Activated CD8-positive, alpha-beta memory T cell treated with anti-CD3 and anti-CD28 coated beads, Interleukin-2, amount 50 U/mL, for 1 hour (primary cell): ENCODE data around the gene SLCO3A1.

ENCODE experiments used
- DNase-seq: peaks from one replicate; pipeline ENCODE4 v3.0.0-alpha.2; 2020; ENCODE audit errors: extremely low read depth

The SLCO3A1 gene

DNA sequence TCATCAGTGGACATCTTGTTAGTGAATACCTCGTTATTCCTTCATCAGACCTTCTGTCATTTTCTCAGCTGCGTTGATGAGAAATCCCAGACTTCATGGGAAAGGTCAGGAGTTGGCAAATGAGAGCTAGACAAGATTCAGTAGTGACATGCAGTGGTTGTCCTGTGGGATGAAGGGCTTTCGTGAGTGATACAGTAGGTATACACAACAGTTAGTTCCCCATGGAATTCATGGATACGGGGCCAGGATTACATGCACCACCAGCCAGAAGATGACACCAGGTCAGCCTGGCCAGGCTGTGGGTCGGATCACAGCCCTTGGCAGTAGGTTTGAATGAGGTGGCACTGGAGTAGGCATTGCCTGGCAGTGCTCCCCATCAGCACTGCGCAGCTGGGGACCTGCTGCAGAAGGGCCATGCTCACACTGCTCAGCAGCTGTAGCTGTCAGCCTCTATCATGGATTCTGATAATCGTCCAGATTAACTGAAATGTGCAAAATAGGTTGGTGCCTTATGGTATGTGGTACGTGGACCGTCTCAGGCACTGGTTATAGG is 150.1 kb downstream of the SLCO3A1 start:
- no peak for DNase-seq

DNA sequence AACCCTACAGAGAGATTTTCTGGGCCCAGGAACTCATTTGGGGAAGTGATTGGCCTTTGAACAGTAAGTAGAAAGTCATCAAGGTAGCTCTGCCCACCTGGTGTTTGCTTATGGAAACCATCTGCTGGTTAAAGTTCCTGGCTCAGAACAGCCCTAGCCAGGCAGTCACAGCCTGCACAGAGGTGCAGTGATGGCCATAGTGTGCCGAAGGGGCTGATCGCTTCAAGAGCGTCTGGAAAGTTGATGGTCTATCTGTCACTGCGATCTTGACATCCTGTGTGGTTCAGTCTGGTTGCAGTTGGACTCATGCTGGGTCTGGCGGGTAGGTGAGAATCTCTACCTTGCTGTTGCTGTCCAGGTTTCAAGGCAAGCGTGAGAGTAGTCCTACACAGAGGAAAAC is 151.6 kb downstream of the SLCO3A1 start:
- DNase-seq, result no peak

DNA sequence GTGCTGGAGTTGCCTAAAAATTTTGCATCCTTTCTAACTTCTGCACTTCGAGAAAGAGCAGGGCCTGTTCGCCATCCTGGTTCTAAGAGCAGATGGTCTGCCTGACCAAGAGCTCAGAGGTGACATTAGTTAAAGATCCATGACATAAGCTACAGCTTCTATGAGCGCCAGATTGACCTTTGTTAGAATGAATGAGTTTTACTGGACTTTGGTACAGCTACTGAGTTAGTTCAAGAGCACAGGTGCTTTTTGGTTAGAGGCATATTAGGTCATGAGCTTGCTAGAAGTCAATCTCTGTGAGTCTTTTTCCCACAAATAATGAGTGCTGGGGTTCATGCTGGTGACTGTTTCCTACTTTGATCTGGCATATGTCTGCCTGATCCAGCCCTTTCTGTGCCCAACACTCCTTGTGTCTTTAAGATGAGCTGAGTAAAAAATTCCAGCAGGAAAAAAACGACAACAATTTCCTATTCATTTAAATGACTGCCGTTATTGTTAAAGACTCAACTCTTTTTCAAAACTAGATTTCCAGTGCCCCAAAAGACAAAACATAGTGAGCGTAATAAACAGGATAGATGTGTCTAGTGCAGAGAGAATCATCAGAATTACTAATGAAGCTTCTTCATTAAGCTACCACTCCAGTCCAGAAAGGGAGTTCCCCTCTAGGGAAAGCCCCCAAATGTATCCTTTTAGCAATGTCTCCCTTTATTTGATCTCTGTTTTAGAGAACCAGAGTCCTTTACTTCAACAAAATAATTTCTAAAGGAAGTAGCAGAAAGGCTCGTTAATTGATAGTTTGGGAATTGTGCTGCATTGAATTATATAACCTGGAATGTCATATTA is 152.9 kb downstream of the SLCO3A1 start:
- DNase-seq, result no peak

DNA sequence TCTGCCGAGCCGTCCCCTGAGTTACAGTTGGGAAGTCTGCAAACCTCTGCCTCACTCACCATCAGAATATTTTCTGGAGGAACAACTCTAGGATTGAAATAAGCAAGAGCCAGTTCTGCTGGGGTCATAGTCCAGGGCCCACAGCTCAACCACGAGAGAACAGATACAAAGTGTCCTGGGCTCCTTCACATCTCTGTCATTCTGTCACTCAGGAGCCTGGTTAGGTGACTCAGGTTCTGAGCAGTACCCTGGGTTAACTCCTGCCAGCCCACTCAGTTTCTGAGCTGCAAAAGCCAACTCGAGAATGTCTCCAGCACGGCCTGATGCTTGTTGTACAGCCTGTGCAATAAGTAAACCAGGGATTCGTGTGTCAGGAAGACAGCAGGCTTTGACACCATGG is 155.7 kb downstream of the SLCO3A1 start:
- no peak for DNase-seq

DNA sequence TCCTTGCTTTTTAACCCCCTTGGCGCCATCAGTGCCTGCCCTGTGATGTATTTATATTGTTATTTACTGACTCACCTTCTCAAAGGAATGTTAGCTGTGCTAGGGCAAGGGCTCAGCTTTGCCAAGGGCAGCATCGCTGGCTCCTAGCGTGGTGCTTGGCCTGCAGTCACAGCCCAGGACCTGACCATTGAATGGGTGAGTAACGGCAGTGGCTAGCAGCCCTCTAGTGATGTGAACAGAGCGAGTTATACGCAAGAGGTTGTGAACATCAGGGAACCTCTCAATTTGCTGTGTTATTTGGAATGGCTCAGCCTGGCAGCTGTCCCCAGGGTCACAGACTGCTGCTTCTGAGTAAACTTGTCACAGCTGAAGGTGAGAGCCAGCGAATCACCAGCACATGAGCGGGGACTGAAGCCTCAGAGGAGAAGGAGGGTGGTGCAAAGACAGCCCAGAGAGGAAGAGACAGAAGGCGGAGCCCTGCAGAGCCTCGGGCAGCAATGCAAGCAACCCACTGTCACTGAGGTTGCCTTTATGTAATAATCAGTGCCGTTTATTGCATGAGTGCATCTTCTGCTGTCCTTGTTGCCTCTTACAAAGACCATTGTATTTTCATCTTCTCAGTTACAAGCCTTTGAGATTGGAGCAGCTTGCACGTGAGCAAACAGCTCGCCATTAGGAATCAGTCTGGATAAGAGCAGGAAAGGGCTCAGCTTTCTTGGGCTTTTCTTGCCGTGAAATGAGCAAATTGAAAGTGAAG is 158.3 kb downstream of the SLCO3A1 start:
- DNase-seq, result no peak

DNA sequence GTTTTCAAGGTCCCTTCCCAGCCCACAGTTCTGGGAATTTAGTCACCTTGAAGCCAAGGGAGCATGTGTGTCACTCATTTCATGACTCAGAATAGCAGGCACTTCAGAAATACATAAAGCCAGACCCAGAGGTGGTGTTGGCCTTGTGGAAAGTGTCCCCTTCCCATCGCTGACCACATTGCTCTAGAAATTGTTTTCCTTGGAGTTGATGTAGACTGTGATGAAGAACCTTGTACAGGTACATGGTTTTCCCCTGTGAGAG is 158.8 kb downstream of the SLCO3A1 start:
- DNase-seq, result no peak

DNA sequence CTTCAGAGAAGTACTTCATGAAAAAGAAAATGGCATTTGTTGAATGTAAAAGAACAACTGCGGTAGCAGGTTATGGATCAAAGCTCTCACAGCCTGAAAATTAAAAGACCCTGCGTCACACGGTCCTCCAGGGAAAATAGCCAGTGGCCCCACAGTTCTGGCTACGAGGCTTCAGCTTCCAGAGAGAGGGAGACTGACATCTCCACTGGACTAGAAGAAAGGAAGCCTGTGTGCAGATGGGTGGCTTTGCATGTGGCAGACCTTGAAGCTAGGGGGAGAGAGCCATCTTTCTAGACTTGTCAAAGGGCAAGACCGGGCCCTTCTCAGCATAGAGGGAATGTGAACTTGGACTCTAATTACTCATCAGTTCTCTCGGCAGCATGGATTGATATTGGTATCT is 159.4 kb downstream of the SLCO3A1 start:
- DNase-seq, result no peak

DNA sequence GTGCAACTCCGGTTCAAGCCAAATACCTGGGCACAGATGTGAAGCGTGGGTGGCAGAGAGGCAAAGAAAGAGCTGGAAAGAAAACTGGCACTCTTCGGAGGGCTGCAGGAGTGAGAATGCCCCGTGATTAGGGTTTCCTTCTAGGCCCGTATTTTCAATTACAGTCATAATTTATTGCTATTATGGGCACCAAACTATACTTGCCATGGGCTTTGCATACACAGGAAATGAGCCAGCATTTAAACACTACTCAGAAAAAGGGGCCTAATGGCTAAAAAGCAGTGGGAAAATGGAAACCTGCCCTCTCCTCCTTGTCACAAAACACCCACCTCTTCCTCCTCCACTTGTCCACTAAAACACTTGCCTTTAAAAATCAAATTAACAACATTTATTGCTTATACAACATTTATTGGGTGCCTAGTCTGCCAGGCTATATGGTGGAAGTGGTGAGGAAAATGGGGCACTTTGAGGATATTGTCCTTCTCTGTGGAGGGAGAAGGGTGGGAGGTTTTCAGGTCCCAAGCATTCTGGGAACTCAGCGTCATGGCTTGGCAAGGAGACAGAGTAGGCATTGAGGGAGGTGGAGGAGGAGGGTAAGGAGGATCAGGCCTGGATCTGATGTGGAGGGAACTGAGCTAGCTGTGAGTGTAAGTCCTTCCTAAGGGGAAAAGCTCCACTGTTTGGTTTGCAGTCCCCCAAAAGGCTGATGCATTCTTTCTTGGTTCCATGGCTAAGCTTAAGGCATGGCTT is 160.9 kb downstream of the SLCO3A1 start:
- no peak for DNase-seq

DNA sequence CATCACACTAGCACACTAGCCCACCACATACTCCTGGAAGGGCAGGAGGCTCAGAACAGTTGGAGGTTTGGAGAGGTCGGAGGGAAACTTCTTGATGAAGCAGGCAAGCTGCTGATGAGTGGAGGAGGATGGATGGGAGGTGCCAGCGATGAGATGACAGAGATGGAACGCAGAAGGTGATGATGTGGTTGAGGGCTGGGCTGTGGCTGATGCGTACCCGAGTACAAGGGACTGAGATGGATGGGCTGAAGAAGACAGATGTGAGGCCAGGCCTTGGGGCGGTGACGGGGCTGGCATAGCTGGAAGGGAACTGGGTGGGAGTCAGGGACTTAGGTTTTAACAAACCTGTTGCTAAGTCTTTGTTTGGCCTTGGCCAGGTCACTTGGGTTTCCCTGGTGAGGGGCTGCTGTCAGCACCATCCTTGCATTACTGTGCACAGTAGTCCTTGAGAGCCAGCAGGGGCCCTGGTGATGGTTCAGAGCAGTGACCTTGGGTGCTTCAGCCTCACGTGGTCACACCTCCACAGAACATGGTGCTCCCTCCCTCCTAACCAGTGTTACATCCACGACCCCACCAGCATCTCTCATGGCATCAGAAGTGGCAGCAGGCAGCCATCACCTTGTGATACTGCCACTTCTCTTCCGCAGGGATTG is 164.5 kb downstream of the SLCO3A1 start:
- no peak for DNase-seq

DNA sequence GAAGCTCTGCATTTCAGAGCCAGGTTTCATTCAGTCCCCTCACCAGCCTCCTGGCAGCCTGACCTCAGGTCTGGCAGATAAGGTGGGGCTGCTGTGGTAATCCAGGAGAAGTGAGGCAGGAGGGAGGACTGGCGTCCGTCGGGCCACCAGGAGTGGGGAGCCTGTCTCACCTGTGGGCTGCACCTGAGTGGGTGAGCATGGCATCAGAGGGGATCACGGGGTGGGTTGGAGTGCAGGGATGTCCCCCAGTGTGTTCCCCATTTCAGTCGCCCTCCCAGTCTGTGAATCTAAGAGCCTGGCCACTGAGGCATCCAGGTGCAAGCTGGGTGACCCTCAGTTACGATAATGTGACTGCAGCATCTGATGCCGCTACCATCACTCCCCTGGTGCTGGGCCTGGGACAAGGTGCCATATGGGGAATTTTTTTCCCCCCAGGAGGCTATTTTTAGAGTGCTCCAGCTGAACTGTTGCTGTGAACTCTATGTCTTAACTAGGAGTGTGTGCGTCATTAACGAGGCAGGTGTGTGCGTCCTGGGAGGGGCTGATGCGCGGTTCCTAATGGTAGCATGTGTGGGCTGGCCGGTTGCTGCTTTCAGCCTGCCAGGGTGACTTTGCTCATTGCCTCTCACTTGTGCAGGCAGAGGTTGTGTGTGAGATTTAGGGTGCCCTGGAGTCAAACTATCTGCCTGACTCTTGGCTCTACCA is 165.2 kb downstream of the SLCO3A1 start:
- DNase-seq, result no peak

DNA sequence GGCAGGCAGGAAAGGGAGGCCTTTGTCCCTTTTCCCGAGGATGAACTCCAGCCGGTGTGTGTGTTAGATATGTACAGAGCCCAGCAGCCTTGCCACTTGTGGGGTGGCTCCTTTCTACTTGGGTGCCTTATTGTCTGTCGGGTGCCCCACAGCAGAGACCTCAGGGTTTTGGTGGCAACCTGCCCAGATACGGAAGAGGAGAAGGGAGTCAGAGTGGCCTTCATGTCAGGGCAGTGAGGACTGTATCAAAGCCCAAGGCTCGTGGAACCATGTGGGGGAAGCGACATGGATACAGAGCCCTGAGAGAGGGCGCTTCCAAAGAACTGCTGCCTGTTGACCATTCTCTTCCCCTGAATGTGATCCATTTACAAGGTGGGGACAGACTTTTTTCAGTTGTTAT is 166.2 kb downstream of the SLCO3A1 start:
- DNase-seq, result no peak

DNA sequence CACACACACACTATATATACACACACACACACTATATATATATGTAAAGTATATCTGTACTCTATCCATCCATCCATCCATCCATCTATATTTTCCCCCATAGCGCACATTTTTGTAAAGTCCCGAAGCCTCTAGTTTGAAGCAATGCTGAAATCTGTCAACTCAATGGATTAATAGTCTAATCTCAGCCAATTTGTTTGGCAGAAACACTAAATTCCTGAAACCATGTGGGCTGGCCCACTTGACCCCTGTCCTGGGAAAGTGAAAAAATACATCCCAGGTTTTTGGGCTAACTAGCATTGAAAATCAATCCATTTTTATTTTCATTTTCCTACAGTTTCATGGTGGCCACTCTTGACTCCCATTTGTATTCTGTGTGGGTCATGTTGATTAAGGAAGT is 166.7 kb downstream of the SLCO3A1 start:
- DNase-seq, result no peak

DNA sequence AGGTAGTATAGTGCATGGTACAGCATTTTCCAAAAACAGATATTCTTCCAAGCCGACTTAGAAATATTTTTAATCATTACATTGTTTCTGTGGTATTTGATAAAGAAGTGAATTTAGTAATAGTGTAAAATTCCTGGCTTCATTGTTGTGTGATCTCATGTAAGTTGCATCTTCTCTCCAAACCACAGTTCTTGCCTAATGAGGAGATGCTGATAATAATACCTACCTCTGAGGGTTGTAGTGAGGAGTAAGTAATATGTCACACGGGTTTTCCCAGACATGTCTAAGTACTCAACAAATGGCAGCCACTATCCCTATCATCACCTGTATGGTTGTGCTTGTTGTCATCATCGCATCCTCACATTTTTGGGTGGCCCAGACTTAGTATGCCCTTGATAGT is 167.3 kb downstream of the SLCO3A1 start:
- no peak for DNase-seq

DNA sequence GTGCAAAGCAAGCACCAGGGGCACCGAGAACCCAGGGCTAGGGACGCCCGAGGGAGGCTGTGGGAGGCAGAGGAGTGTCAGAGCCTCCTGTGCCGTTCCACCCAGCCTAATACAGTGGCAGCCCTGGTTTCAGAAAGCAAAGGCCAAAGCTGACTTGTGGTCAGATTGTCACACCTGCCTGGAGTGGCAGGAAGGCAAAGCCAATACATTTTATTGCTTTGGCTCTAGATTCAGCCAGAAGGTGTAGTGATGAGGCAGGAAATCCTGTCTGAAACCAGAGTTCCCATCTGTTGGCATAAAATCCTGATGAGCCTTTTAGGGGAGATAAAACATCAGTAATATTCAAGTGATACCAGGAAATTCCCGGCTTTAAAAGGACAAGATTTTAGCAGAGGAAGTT is 168.3 kb downstream of the SLCO3A1 start:
- no peak for DNase-seq

DNA sequence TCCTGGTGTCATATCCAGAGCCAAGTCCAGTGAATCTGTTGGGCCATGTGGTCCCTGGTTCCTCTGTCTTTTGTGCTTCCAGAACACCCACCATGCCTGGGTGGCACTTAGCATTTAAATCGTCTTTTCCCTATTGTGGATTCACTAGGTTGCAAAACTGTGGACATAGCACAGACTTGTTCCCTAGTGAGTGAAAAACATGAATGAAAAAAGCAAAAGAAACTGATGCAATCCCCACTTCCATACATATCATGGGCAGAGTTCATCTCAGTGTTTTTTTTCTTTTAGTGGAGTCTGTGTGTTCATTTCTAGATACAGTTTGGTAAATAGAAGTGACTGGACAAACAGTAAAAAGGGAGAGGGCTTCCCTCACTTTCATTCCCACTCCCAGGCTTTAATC is 170.5 kb downstream of the SLCO3A1 start:
- no peak for DNase-seq

DNA sequence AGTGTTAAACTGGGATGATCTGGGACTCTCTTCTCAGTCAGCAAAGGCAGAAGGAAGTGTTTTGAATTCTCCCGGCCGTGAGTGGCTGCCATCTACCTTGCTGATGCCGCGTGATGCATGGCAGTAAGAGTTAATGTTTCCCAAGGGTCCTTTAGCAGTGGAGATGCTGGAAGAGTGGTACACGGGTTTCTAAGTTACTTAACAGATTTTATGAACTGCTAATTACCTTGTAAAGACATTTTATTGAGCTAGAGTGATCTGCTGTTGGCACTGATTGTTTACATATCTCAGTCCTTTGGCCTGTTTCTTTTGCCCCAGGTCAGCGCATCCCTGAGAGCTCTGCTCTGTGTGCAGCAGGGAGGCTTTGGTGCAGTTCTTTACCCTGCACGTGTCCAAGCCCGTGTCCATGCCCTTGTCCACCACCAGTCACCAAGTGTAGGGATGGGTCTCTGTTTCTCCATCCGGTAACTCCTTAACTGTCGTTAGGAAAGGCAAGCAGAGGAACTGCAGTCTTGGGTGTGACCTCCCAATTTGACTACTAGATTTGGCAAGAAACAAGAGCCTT is 172.3 kb downstream of the SLCO3A1 start:
- DNase-seq, result no peak

DNA sequence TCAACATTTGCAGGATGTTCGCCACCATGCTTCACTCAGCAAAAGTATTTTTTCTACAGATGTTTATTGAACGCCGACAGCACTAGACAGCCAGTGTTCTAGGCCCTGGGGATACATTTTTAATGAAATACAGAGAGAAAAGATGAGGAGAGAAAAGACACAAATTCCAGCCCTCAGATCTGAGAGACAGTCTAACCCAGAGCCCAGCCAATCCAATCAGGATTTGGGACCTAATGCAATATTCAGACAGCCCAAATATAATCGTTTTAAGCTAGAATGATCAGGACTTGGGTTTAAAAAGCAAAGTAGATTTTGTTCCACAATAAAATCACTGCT is 174.8 kb downstream of the SLCO3A1 start:
- no peak for DNase-seq

DNA sequence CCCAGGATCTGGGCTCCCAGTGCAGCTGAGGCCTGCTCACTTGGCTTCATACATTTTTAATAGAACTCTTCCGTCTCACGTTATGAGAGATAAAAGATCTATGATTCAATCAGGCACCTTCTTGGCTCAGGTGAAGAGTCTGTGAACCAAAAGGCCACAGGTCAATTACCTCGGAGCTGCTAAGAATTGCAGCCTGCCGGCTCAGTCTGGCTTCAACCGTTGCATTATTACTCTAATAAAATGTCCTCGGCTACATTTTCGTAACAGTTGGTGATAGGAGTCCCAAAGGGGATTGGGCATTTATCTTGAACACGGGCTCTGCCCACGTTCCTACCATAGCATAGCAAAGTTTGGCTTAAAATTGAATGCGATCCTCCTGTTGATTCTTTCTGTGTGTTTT is 176.3 kb downstream of the SLCO3A1 start:
- DNase-seq, result no peak

DNA sequence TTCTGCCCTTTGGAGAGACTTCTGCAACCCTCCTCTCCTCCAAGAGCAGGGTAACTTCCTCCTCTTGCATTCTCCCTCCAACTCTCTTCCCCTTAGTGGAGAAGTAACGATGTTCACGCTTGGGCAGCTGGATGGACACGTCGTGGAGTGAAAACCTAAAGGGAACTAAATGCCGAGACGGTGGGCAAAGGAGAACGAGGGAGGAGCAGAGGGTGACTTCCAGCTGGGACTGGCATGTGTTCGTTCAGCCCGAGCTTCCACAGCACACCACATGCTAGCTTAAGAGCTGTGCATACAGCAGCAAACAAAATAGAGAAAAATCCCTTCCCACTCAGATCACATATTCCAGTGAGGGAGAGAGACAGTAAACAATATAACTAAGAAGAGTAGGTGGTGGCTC is 179.8 kb downstream of the SLCO3A1 start:
- DNase-seq, result no peak

DNA sequence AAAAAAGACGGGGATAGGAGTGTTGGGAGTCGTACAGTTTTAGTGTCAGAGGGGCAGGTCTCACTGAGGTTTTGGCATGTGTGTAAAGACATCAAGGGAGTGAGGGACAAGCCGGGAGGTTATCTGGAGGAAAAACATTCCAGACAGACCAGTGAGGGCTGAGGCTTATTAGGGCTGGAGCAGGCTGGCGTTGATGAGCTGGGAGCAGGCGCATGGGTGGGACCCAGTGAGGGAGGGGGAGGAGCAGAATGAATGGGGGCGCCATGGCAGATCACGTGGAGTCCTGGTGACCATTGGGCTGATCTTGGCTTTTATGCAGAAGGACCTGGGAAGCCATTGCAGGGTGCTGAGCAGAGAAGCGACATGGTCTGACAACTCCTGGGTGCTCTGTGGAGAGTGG is 180.2 kb downstream of the SLCO3A1 start:
- DNase-seq, result no peak

DNA sequence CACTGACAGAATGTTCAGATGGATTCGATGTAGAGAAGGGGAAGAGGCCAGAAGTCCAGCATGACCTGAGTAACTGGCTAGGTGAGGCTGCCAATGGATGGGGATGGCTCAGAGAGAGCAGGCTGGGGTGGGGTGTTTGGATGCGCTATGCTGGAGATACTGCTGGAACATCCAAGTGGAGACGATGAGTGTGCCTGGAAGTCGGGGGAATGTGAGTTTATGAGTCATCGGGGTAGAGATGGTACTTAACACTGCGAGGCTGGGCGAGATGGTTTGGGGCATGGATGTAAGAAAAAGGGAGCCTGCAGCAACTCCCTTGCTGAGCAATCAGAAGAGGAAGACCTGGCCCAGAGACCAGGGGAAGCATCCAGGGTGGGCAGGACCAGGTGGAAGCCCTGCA is 180.7 kb downstream of the SLCO3A1 start:
- no peak for DNase-seq
